Measurements from ENCODE around the gene CPXM1.

The CPXM1 gene

GRCh38 chr20:2746636-2747265 lies 53.7 kb downstream of the CPXM1 start:
- Histone ChIP-seq H3K36me3 (ENCODE audit: control insufficient read depth in 4 of 4, insufficient read depth in 4 of 4, low read length in 3 of 4) (no peaks in the 10 kb centered on the region), H3K4me3 (ENCODE audit: control insufficient read depth in 1 of 7, extremely low read depth in 1 of 7, insufficient read depth in 4 of 7, low read depth in 2 of 7, low read length in 6 of 7) (no peak overlapping the region), H3K27me3 (replicated peaks in 2 of 5; ENCODE audit: control insufficient read depth in 4 of 5, insufficient read depth in 5 of 5, low read length in 4 of 5) (peaks cover 3 to 37% (median 15%) of the 10 kb centered on the region in 5 experiments), H3K27ac (ENCODE audit: insufficient read depth in 1 of 2, low read depth in 1 of 2, low read length in 2 of 2, poor library complexity in 1 of 2, severe bottlenecking in 2 of 2) (no peak overlapping the region), H3K9me3 (ENCODE audit: control extremely low read depth in 1 of 5, control insufficient read depth in 4 of 5, insufficient read depth in 2 of 5, low read depth in 1 of 5, low read length in 4 of 5) (no peaks in the 10 kb centered on the region), H3K4me1 (ENCODE audit: control extremely low read depth in 1 of 4, control insufficient read depth in 4 of 4, insufficient read depth in 4 of 4, low read length in 3 of 4) (peaks cover 0 to 35% (median 22%) of the 10 kb centered on the region in 4 experiments)
- CTCF ChIA-PET, result interaction anchor here (9.2 kb wide), 1 partner anchor 36 kb away, joined by 147 read pairs; no protein-coding TSS in a partner anchor
- 67% methylated on average over 6 of the region's 8 CpGs for WGBS (ENCODE audit: insufficient coverage)
- POLR2A ChIA-PET, result no interaction called here
- no peak for DNase-seq

GRCh38 chr20:2745936-2746635 lies 54.3 kb downstream of the CPXM1 start:
- Histone ChIP-seq H3K27ac (ENCODE audit: insufficient read depth in 1 of 2, low read depth in 1 of 2, low read length in 2 of 2, poor library complexity in 1 of 2, severe bottlenecking in 2 of 2) (no peak overlapping the region), H3K4me3 (ENCODE audit: control insufficient read depth in 1 of 7, extremely low read depth in 1 of 7, insufficient read depth in 4 of 7, low read depth in 2 of 7, low read length in 6 of 7) (no peak overlapping the region), H3K9me3 (ENCODE audit: control extremely low read depth in 1 of 5, control insufficient read depth in 4 of 5, insufficient read depth in 2 of 5, low read depth in 1 of 5, low read length in 4 of 5) (no peaks in the 10 kb centered on the region), H3K36me3 (ENCODE audit: control insufficient read depth in 4 of 4, insufficient read depth in 4 of 4, low read length in 3 of 4) (no peaks in the 10 kb centered on the region), H3K27me3 (replicated peaks in 2 of 5; ENCODE audit: control insufficient read depth in 4 of 5, insufficient read depth in 5 of 5, low read length in 4 of 5) (peaks cover 3 to 30% (median 14%) of the 10 kb centered on the region in 5 experiments), H3K4me1 (ENCODE audit: control extremely low read depth in 1 of 4, control insufficient read depth in 4 of 4, insufficient read depth in 4 of 4, low read length in 3 of 4) (peaks cover 2 to 34% (median 22%) of the 10 kb centered on the region in 4 experiments)
- 100% methylated on average over 4 of the region's 4 CpGs for WGBS (ENCODE audit: insufficient coverage)
- no peak for DNase-seq
- ChIA-PET POLR2A (no interaction called here), CTCF (interaction anchor here (1.6 to 9.2 kb wide), 3 partner anchors 10 to 35 kb away, joined by 3 to 147 read pairs (median 91); no protein-coding TSS in a partner anchor)

GRCh38 chr20:2745060-2745910 lies 55.1 kb downstream of the CPXM1 start:
- Histone ChIP-seq H3K36me3 (ENCODE audit: control insufficient read depth in 4 of 4, insufficient read depth in 4 of 4, low read length in 3 of 4) (no peaks in the 10 kb centered on the region), H3K9me3 (ENCODE audit: control extremely low read depth in 1 of 5, control insufficient read depth in 4 of 5, insufficient read depth in 2 of 5, low read depth in 1 of 5, low read length in 4 of 5) (no peaks in the 10 kb centered on the region), H3K4me3 (ENCODE audit: control insufficient read depth in 1 of 7, extremely low read depth in 1 of 7, insufficient read depth in 4 of 7, low read depth in 2 of 7, low read length in 6 of 7) (no peak overlapping the region), H3K27ac (ENCODE audit: insufficient read depth in 1 of 2, low read depth in 1 of 2, low read length in 2 of 2, poor library complexity in 1 of 2, severe bottlenecking in 2 of 2) (no peak overlapping the region), H3K4me1 (ENCODE audit: control extremely low read depth in 1 of 4, control insufficient read depth in 4 of 4, insufficient read depth in 4 of 4, low read length in 3 of 4) (peaks cover 2 to 26% (median 17%) of the 10 kb centered on the region in 4 experiments), H3K27me3 (replicated peaks in 2 of 5; ENCODE audit: control insufficient read depth in 4 of 5, insufficient read depth in 5 of 5, low read length in 4 of 5) (peaks cover 0 to 22% (median 6%) of the 10 kb centered on the region in 5 experiments)
- WGBS (ENCODE audit: insufficient coverage), result 76% methylated on average over 12 of the region's 12 CpGs
- ChIA-PET CTCF (interaction anchor here (1.6 to 9.2 kb wide), 6 partner anchors 10 to 60 kb away, joined by 3 to 147 read pairs (median 22); partner anchors contain the start of gene EBF4), POLR2A (interaction anchor here (0.6 kb wide), 1 partner anchor 56 kb away, joined by 3 read pairs; no protein-coding TSS in a partner anchor)
- no peak for DNase-seq

Data from common myeloid progenitor, CD34-positive (primary cell).